ENCODE measurements around the gene SELENOI.
"Not testable (repeated sequence)": the region's sequence is repeated elsewhere in the genome, so short reads cannot be mapped to it uniquely, and the experiment has no call there.

Gene SELENOI

DNA sequence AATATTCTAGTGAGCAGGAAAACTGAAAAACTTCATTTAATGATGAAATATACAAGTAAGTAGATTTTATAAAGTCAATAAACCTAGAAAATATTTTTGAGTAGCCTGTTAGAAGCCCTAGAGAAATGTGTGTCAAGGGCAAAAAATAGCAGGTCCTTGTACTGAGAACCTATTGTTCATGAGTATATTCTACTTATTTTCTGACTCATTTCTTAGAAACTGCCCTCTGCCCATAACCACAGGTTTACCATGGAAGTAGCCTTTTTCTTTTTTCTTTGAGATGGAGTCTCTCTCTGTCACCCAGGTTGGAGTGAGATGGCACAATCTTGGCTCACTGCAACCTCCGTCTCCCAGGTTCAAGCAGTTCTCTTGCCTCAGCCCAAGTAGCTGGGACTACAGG lies 19.4 kb upstream of the SELENOI start:
- DNase-seq (ENCODE audit: low read depth in 2 of 2), result no peak

DNA sequence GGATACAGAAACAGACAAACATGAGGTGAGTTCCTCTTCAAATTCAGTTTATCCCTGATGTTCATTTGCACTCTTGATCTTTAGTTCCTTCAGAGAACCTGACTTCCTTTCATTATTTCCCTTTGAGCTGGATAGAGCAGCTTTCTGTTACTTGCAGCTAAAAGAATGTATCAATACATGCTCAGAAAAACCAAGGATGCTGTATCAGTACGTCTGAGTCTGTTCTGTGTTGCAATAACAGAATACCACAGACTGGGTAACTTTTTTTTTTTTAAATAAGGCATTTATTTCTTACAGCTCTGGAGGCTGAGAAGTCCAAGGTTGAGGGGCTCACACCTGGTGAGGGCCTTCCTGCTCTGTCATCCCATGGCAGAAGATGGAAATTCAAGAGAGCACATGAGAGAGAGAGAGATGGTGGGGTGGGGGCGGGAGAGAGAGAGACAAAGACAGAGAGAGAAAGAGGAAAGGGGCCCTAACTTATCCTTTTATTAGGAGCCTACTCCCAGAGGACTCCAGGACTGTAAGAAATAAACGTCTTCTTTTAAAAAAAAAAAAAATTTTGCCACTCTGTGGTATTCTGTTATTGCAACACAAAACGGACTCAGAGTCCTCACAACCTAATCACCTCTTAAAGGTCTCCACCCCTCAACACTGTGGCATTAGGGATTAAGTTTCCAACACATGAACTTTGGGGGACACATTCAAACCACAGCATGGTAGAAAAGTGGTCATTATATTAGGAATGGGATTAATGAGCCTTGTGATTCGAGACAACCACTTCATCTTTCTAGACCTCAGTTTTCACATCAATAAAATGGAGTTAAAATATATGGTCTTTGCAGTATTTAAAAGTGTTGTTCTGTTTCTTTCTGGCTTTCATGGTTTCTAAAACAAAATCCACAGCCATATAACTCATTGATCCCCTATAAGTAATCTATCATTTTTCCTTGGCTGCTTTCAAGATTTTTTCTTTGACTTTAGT lies 18.4 kb upstream of the SELENOI start:
- no peak for DNase-seq (ENCODE audit: low read depth in 2 of 2)

DNA sequence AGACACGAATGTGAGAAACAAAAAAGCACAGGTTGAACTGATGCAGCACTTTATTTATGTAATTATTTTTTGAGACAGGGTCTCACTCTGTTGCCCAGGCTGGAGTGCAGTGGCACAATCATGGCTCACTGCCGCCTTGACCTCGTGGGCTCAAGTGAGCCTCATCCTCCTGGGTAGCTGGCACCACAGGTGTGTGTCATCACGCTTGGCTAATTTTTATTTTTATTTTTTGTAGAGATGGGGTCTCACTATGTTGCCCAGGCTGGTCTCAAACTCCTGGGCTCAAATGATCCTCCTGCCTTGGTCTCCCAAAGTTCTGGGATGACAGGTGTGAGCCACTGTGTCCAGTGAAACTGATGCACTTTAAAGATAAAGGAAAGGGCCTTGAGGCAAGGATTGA lies 16.9 kb upstream of the SELENOI start:
- not testable (repeated sequence) for DNase-seq (ENCODE audit: low read depth in 2 of 2)

DNA sequence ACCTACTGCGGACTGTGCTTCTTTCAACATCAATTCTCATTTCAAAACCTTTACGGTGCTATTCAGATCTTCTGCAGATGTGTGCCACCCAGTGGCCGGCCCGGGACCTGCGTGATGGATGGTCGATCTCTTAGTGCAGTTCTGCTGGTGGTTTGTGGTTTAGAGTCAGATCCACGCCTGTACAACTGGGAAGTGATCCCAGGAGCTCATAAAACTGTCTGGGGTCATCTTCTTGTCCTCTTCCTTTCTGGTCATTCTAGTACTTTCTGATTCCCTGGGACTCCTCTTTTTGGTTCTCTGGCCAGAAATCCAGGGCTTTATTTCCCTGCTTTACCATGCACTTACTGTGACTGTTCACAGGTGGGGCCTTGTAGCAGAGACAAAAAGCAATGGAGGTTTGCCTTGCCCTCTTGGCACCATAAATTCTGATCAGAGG lies 15.8 kb upstream of the SELENOI start:
- peak; percentile 72 to 78 for DNase-seq (ENCODE audit: low read depth in 2 of 2)

DNA sequence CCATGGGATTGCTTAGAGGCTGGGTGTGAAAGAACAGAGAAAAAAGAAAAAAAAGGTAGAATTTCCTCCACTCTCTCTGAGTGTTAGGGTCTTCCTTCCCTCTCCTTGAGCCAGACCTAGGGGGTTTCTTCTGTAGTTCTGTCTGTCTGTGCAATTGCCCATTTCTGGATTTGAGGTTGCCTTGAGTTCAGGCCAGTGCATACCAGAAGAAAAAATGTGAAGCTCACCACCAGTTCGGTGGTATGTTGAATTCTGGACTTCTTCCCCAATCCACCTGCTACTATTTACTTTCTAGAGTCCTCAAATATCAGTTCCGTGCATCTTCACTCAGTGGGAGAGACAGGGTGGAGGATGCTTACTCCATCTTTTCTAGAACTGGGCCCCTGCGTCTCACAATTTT lies 15.3 kb upstream of the SELENOI start:
- no peak for DNase-seq (ENCODE audit: low read depth in 2 of 2)

DNA sequence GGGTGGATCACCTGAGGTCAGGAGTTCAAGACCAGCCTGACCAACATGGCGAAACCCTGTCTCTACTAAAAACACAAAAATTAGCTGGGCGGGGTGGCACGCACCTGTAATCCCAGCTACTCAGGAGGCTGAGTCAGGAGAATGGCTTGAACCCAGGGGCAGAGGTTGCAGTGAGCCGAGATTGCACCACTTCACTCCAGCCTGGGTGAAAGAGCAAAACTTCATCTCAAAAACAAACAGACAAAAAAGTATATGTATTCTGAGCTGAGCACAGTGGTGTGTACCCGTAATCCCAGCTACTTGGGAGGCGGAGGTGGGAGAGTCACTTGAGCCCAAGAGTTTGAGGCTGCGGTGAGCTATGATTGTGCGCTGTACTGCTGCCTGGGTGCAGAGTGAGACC lies 14.6 kb upstream of the SELENOI start:
- not testable (repeated sequence) for DNase-seq (ENCODE audit: low read depth in 2 of 2)

DNA sequence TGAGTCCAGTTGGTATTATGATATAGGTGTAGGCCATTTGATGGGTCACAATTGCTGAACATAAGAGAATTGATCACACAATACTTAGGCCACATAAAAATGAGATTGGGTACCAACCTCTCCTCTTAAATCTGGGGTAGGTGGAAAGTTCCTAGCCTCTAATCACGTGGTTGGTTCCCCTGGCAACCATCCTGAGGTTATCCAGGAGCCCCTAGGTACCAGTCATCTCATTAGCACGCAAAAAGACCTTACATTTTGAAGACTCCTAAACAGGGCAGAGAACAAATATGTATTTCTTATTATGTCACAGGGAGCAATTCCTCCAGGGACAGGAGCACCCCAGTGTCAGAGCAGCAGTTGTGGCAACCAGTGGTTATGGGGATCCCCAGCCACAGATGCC lies 12.7 kb upstream of the SELENOI start:
- no peak for DNase-seq (ENCODE audit: low read depth in 2 of 2)

DNA sequence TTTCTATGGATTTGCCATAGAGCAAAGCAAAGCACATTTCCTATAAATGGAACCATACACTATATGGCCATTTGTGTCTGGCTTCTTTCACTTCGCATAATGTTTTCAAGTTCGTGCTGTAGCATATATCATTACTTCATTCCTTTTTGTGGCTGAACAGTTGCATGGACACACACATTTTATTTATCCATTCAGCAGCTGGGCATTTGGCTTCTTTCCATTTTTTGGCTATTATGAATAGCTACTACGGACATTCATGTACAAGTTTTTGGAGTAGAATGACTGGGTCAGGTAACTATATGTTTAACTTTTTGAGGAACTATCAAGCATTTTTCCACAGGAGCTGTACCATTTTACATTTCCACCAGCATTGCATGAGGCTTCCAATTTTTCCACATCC lies 10.7 kb upstream of the SELENOI start:
- no peak for DNase-seq (ENCODE audit: low read depth in 2 of 2)

DNA sequence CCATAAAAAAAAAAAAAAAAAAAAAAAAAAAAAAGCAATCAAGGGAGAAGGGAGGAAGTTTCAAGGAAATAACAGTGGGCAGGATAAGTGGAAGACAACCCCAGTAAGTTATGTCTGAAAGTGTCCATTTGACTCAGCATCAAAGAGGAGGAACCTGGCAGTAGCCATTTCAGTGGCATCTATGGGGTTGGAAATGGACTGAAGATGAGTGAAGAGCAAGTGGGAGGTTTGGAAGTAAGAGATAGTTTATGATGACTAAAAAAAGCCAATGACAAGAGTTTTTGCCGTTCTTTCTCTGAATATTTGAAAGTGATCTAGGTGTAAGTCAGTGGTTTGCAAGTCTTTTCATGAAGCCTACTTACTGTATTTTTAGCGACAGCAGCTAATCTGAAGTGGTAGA lies 9.2 kb upstream of the SELENOI start:
- DNase-seq (ENCODE audit: low read depth in 2 of 2), result no peak

DNA sequence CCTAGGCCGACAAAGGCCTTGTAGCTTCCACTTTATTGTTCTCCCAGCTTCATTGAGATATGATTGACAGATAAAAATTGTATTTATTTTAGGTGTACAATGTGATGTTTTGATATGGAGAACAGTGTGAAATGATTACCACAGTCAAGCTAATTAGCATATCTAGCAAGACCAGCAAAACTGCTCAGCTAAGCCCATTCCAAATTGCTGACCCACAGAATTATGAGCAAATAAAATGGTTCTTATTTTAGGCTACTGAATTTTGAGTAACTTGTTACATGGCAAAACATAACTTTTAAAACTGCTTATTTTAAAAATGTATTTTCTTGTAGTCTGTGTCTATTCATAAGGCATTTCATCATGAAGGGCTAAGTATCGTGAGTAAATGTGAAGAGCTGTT lies 8.6 kb upstream of the SELENOI start:
- no peak for DNase-seq (ENCODE audit: low read depth in 2 of 2)

DNA sequence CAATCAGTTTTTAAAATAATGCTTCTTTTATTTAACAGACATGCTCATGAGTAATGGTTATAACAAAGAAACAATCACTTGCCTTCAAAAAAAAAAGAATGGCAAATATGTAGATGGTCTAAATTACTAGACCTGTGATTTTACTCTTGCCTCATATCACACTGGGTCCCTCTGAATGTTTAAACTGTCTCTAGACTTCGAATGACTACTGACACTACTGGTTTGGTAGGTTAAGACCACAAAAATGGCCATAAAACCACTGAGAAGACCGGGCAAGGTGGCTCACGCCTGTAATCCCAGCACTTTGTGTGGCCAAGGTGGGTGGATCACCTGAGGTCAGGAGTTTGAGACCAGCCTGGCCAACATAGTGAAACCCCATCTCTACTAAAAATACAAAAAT lies 5.1 kb upstream of the SELENOI start:
- no peak for DNase-seq (ENCODE audit: low read depth in 2 of 2)

DNA sequence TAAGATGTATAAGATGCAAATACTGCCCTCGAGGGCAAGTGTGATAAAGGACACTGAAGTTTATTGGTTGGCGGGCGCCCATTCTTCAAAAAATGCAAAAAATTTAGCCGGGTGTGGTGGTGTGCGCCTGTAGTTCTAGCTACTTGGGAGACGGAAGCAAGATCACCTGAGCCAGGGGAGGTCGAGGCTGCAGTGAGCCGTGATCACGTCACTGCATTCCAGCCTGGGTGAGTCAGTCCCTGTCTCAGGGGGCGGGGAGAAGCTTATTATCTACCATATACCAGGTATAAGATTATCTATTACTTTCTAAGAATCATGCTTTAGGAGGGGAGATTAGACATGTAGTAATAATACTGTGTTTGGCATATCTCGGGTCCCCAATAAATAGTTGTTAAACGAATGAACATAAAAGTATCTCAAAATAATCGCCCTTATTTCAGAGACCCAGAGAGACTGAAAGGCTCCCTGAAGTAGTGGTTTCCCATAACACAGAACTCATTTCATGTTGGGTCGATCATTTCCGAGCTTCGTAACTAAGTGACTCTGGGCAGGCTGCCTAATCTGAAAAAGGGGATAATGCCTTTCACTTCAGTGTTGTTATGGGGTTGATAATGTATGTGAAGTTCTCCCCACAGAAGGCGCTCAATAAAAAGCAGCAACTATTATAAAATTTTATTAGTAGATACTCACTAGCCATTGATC lies 1.2 kb upstream of the SELENOI start:
- peak in 1 of 2 donors; percentile 4 for DNase-seq (ENCODE audit: low read depth in 2 of 2)

DNA sequence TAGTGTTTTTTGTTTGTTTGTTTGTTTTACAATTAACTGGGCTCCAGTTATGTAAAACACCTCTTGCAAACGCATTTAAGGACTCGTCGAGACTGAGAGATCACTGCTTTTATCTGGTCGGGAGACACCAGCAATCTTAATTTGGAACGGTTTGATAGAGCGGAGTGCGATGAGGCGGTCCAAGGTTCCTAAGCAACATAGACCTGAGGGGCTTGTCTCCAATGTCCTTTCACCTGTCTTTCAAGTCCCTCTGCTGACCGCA lies 729 bp upstream of the SELENOI start:
- no peak for DNase-seq (ENCODE audit: low read depth in 2 of 2)

DNA sequence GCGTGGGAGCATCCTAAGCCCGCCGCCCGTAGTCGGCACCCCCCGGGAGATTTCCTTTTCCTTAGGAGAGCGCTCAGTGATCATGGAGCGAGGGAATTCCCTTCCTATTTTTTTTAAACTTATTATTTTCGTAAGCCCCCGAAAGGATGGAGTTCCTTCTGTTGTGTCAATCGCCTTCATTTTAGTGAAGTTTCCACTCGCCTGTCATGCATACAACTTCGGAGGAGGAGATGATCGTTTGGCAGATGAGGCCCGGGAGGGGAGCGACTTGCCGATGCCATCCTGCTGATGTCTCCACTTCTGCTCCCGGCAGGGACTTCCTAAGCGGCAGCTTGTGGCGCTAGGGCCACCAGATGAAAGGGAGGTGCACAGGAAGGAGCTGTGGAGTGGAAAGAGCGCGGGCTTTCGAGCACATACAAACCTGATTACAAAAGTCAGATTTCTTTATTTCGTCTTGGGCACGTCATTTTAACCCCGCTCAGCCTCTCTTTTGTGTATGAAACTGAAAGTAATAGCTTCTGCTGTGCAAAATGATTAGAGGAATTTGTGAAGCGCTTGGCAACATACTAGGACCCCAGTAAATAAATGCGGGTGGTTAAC lies 611 bp downstream of the SELENOI start, which contains the start of gene ADGRF3:
Gene ADGRF3 (minus strand): TSS at position 336 of the 600 bp plus-strand sequence. CDS start 555 bp downstream, outside the sequence.
- peak; percentile 47 to 48 for DNase-seq (ENCODE audit: low read depth in 2 of 2)

DNA sequence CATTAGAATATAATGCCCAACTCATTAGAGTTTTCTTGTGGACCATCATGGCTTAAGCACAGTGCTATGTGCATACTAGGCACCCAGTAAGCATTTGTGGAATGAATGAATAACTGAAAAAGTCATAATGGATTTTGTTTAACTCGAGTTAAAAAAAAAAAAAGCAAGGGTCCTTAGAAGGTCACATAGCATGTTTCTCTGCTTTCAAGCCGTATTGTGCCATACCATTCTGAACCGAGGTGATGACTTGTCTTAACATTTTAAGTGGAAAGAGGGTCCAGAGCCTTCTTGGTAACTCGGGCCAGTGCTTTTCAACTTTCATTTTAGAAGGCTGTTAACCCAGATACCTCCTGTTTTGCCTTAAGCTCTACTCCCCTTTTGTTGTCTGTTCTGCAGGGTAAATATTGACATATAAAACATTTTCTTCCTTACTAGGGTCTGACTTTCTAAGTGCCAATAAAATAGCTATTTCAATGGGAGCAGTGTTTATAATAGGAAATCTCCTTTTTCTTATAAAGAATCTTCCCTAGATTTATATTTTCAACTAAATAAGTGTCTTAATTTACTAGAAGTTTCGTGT lies 1.4 kb downstream of the SELENOI start:
- DNase-seq (ENCODE audit: low read depth in 2 of 2), result no peak

DNA sequence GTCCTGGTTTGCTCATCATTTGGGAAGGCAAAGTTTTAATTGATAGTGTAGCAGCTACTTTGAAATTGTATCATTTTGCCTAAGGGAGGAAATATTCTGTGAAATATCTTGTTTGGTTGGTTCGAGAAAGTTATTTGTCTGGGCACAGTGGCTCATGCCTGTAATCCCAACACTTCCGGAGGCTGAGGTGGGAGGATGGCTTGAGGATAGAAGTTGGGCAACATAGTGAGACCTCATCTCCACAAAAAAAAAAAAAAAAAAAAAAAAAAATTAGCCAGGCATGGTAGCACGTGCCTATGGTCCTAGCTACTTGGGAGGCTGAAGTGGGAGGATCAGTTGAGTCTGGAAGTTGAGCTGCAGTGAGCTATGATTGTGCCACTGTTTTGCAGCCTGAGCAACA lies 3.7 kb downstream of the SELENOI start:
- no peak for DNase-seq (ENCODE audit: low read depth in 2 of 2)

DNA sequence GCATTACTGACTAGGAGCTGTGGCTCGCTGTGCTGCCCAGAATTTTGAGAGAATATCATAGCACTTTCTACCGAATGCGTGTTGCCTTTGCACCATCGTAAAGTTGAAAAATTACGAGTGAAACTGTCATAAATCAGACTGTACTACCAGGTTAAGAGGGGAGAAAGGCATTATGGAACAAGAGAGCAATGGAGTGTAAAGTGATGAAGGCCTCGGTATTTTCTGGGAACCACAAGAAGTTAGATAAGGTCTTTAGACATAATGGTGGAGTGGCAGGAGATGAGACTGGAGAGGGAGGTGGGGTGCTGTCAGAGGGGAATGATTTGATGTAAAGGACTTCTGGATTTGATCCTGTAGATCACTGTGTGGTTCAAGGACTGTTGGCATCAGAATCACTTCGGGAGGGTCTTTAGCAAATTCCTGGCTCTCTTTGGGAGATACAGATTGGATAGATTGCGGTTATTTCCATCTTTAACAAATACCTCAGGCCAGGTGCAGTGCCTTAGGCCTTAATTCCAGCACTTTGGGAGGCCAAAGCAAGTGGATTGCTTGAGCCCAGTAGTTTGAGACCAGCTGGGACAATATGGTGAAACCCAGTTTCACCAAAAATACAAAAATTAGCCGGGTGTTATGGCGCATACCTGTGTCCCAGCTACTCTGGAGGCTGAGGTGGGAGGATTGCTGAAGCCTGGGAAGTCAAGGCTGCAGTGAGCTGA lies 5.6 kb downstream of the SELENOI start:
- DNase-seq (ENCODE audit: low read depth in 2 of 2), result no peak

DNA sequence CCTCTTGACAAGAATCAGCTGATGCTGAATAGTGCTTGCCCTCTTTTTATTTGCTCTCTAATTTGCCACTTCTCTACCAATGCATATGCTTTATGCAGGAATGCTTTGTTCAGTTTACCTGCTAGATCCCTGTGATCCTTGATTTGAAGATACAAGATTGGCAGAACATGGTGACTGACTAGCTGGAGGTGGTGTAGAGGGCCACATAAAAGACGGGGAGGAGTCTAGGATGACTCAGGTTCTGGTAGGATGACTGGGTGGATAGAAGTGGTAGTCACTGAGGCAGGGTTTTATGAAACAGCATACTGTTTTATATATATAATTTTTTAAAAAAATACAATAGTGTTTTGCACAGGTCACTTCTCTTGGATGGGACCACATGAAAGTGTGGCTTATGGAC lies 6.9 kb downstream of the SELENOI start:
- DNase-seq (ENCODE audit: low read depth in 2 of 2), result no peak

DNA sequence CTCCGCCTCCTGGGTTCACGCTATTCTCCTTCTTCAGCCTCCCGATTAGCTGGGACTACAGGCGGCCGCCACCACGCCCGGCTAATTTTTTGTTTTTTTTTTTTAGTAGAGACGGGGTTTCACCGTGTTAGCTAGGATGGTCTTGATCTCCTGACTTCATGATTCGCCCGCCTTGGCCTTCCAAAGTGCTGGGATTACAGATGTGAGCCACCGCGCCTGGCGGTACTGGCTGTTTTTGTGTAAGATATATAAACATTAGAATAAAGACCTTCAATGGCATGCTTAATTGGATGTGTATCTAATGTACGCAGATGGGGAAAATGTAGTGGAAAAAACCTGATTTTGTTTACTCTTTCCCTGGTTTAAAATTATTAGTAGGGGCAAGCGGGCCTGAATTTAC lies 8.5 kb downstream of the SELENOI start:
- DNase-seq (ENCODE audit: low read depth in 2 of 2), result not testable (repeated sequence)

DNA sequence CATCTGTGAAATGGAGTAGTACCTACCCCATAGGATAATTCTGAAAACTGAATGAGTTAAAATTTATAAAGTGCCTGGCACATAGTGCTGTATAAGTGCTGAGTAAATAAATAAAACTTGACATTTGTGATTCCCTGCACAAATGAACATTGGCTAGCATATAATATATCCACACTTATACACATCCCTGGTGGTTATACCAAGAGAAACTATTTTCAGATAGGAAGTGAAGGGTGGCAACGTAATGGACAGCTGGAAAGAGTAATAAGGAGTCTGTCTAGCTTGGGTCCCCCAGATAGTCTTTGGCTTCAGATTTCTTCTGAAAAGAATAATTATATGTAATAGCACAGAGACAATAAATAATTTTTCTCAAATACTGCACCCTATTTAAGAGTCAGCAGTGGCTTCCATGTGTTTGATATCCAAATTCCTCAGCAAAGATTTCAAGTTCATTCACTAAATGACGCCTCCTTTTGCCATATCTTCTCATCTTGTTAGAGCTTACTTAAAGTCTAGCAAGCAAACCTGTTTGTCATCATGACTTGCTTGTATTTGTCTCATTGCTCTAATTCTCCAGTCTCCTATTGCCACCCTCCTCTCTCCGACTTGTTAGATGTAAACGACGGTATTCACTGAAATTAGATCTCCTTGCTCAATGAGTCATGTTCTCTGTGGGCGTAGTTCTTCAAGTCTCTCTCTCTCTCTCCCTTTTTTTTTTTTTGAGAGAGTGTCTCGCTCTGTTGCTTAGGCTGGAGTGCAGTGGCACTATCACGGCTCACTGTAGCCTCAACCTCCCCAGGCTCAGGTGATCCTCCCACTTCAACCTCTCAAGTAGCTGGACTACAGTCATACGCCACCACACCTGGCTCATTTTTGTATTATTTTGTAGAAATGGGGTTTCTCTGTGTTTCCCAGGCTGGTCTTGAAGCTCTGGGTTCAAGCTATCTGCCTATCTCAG lies 9.4 kb downstream of the SELENOI start:
- no peak for DNase-seq (ENCODE audit: low read depth in 2 of 2)

DNA sequence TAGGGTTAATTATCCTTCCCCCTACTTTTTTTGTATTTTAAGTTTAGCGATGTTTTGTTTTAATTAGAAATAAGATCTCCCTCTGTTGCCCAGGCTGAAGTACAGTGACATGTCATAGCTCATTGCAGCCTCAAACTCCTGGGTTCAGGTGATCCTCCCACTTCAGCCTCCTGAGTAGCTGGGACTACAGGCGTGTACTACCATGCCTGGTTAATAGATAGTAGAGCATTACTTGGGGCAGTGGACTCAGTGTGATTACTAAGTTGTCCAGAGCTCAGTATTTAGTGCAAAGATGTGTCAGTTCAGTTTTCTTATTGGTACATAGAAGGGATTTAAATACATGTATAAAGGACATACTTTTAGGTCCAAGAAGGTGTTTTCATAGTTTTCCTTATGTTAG lies 10.2 kb downstream of the SELENOI start:
- DNase-seq (ENCODE audit: low read depth in 2 of 2), result no peak
